Activated CD4-positive, alpha-beta T cell treated with anti-CD3 and anti-CD28 coated beads for 36 hours (primary cell): ENCODE measurements around the gene WFDC9. TPM values are rescaled to one million over a fixed set of nuclear protein-coding genes. Genes with fewer than 3 reads are reported as not detected.

Experiments used
- ATAC-seq: fragments of 200-7000 bp; cut with Tn5 transposase; one replicate; pipeline ENCODE4 v1.10.0; 2021; ENCODE audit warnings: mild to moderate bottlenecking, moderate library complexity
- CTCF ChIA-PET: fragments of 350-600 bp; sonication (Branson Sonifier 250); formaldehyde crosslinking; loops from one replicate; lab custom pipeline; 2021; ENCODE audit warnings: antibody characterized with exemption; lab: Charles Lee
- POLR2A ChIA-PET: fragments of 350-600 bp; sonication (Branson Sonifier 250); formaldehyde crosslinking; loops from one replicate; lab custom pipeline; 2021; ENCODE audit warnings: antibody characterized with exemption, inconsistent platforms; lab: Charles Lee
- DNase-seq: peaks from one replicate; pipeline ENCODE4 v3.0.0-alpha.2; 2020
- H3K27ac Mint-ChIP-seq: one replicate; pipeline ENCODE4 v1.8.0; 2021; ENCODE audit warnings: mixed read lengths
- H3K27me3 Mint-ChIP-seq: one replicate; pipeline ENCODE4 v1.8.0; 2021; ENCODE audit warnings: mixed read lengths
- H3K36me3 Mint-ChIP-seq: one replicate; pipeline ENCODE4 v1.8.0; 2021; ENCODE audit warnings: low read depth, mixed read lengths
- H3K4me1 Mint-ChIP-seq: one replicate; pipeline ENCODE4 v1.8.0; 2021; ENCODE audit warnings: mixed read lengths
- H3K4me3 Mint-ChIP-seq: one replicate; pipeline ENCODE4 v1.8.0; 2021; ENCODE audit warnings: mild to moderate bottlenecking, moderate library complexity, mixed read lengths
- H3K9me3 Mint-ChIP-seq: one replicate; pipeline ENCODE4 v1.8.0; 2021; ENCODE audit warnings: low read depth, mixed read lengths
- intact Hi-C, 2 experiments: fragments of 100-400 bp; cut with DNase I in 1 of 2; cut with micrococcal nuclease in 1 of 2; formaldehyde crosslinking; loops; one replicate each; pipeline versions ENCODE4 v1.14.2 to v1.15.1; 2022 to 2024; cut with DNase I, micrococcal nuclease
- total RNA-seq, 2 experiments: library from RNA; stranded (reverse); gene quantifications; one replicate each; pipeline ENCODE4 v1.2.3, GENCODE V29; 2021

The WFDC9 gene
- total RNA-seq, 2 experiments from 2014 or later = not detected

DNA sequence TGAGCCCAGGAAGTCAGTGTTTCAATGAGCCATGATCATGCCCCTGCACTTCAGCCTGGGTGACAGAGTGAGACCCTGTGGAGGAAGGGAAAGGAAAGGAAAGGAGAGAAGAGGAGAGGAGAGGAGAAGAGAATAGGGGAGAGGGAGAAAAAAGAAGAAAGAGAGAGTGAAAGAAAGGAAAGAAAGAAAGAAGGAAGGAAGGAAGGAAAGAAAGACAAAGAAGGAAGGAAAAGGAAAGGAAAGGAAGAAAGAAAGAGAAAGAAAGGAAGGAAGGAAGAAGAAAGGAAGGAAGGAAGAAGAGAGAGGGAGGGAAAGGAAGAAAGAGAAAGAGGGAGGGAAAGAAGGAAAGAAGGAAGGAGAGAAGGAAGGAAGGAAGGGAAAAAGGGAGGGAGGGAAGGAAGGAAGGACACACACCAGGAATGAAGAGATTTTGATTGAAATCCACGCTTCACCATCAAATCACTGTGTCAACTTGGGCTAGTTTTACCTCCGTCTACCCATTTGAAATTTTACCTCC lies 66.3 kb downstream of the WFDC9 start:
- ChIA-PET CTCF (no interaction called here), POLR2A (no interaction called here)
- no peak overlapping the region for H3K27ac Mint-ChIP-seq
- intact Hi-C loops = no loop called here
- ATAC-seq (no peak), DNase-seq (no peak)
- no peaks in the 10 kb centered on the region for H3K4me1 Mint-ChIP-seq
- H3K27me3 Mint-ChIP-seq = peaks cover 11% of the 10 kb centered on the region
- H3K4me3 Mint-ChIP-seq = no peak overlapping the region
- peaks cover 2% of the 10 kb centered on the region for H3K9me3 Mint-ChIP-seq
- no peaks in the 10 kb centered on the region for H3K36me3 Mint-ChIP-seq

Other genes with a start within 250 kb of the WFDC9 start
- gene DBNDD2, start 223.0 kb downstream of the WFDC9 start, total RNA-seq = 10 to 100 TPM; 22.4 to 30.0 TPM
- 10 to 100 TPM; 44.0 to 65.7 TPM for gene PIGT, start 215.1 kb downstream of the WFDC9 start, total RNA-seq
- gene WFDC2, start 161.5 kb downstream of the WFDC9 start, total RNA-seq = under 1 TPM; 0.56 to 0.66 TPM
- gene SPINT3, start 115.7 kb downstream of the WFDC9 start, total RNA-seq = not detected
- gene WFDC6, start 91.8 kb downstream of the WFDC9 start, total RNA-seq = not detected
- not detected for gene EPPIN, start 83.9 kb downstream of the WFDC9 start, total RNA-seq
- gene WFDC8, start 52.0 kb downstream of the WFDC9 start, total RNA-seq = not detected
- not detected for gene WFDC10A, start 1.5 kb downstream of the WFDC9 start, total RNA-seq
- gene WFDC11, start 39.0 kb upstream of the WFDC9 start, total RNA-seq = not detected
- not detected for gene WFDC13, start 70.8 kb upstream of the WFDC9 start, total RNA-seq
- not detected for gene WFDC10B, start 73.7 kb upstream of the WFDC9 start, total RNA-seq
- gene SPINT4, start 91.1 kb upstream of the WFDC9 start, total RNA-seq = not detected
- gene WFDC3, start 160.6 kb upstream of the WFDC9 start, total RNA-seq = not detected
- 10 to 100 TPM; 25.0 to 25.2 TPM for gene DNTTIP1, start 160.7 kb upstream of the WFDC9 start, total RNA-seq
- gene UBE2C, start 181.4 kb upstream of the WFDC9 start, total RNA-seq = 100 to 1,000 TPM; 175 to 230 TPM
- gene TNNC2, start 196.0 kb upstream of the WFDC9 start, total RNA-seq = not detected
- gene SNX21, start 202.5 kb upstream of the WFDC9 start, total RNA-seq = 1 to 10 TPM; 1.2 to 1.4 TPM
- gene ACOT8, start 226.1 kb upstream of the WFDC9 start, total RNA-seq = 10 to 100 TPM; 21.9 to 22.6 TPM
- 1 to 10 TPM; 4.2 to 4.8 TPM for gene ZSWIM3, start 226.3 kb upstream of the WFDC9 start, total RNA-seq
- gene ZSWIM1, start 249.9 kb upstream of the WFDC9 start, total RNA-seq = 10 to 100 TPM in 1 of 2 experiments, 1 to 10 TPM in 1; 9.4 to 10.7 TPM